Endothelial cell of umbilical vein (primary cell): ENCODE measurements around the gene FAM13C. TPM values are rescaled to one million over a fixed set of nuclear protein-coding genes. Genes with fewer than 3 reads are reported as not detected.

Experiments used
- BruUV-seq: library from RNA; stranded (reverse); fragments of 400-500 nt; replicated peaks from 2 replicates; lab custom pipeline; 2021; lab: Mats Ljungman, UMichigan
- CTCF ChIA-PET: fragments of 300-600, 350-600 bp; sonication (Branson Sonifier 250); formaldehyde crosslinking; loops from one replicate; lab custom pipeline; 2021; ENCODE audit warnings: antibody characterized with exemption, inconsistent platforms; lab: Charles Lee
- POLR2A ChIA-PET: fragments of 300-600, 350-600 bp; sonication (Branson Sonifier 250); formaldehyde crosslinking; loops from one replicate; lab custom pipeline; 2021; ENCODE audit warnings: antibody characterized with exemption, inconsistent platforms; lab: Charles Lee
- DNase-seq: peaks from one replicate; pipeline ENCODE4 v3.0.0-alpha.2; 2011; ENCODE audit warnings: low read depth, low spot score
- FAIRE-seq: peaks from 2 replicates; lab custom pipeline; 2011; peaks lifted over from hg19 to GRCh38; lab: Jason Lieb, UNC
- H2AFZ ChIP-seq: 2 replicates; pipeline ENCODE4 v1.6.0; 2012; ENCODE audit warnings: low read depth, low read length, control low read depth, inconsistent platforms
- H3K27ac ChIP-seq: 2 replicates; pipeline ENCODE4 v1.5.1; 2011; ENCODE audit warnings: low read depth, mild to moderate bottlenecking, control low read depth, low read length, moderate library complexity; ENCODE audit not compliant: insufficient read depth
- H3K27me3 ChIP-seq, 2 experiments: 2 replicates each; pipeline versions ENCODE4 v1.6.0 to v1.6.1; 2011; ENCODE audit warnings: low read length in 2 of 2, mixed read lengths in 1 of 2; ENCODE audit not compliant: control insufficient read depth in 2 of 2, insufficient read depth in 2 of 2
- H3K36me3 ChIP-seq, 2 experiments: 2 replicates in 1 of 2; 3 replicates in 1 of 2; pipeline ENCODE4 v1.5.1; 2011; ENCODE audit warnings: low read length in 2 of 2, mild to moderate bottlenecking in 1 of 2, moderate library complexity in 1 of 2; ENCODE audit not compliant: control insufficient read depth in 2 of 2, insufficient read depth in 2 of 2; ENCODE audit errors: extremely low read depth in 1 of 2
- H3K4me1 ChIP-seq: 3 replicates; pipeline ENCODE4 v1.5.1; 2011; ENCODE audit warnings: mild to moderate bottlenecking, low read length; ENCODE audit not compliant: control insufficient read depth, insufficient read depth; ENCODE audit errors: extremely low read depth
- H3K4me2 ChIP-seq: 2 replicates; pipeline ENCODE4 v1.6.1; 2011; ENCODE audit warnings: low read length, control low read depth, mixed read lengths; ENCODE audit not compliant: insufficient read depth
- H3K4me3 ChIP-seq, 3 experiments: fragments of 200-600 bp in 1 of 3; sonication (generic), shearing (Covaris generic) in 1 of 3; replicated peaks in 1 of 3; 2 replicates each; pipeline ENCODE4 v1.5.1; 2011 to 2016; ENCODE audit warnings: control low read depth in 3 of 3, low read length in 3 of 3, mild to moderate bottlenecking in 2 of 3, inconsistent platforms in 1 of 3, low read depth in 1 of 3, moderate library complexity in 1 of 3; ENCODE audit not compliant: insufficient read depth in 1 of 3
- H3K79me2 ChIP-seq: 2 replicates; pipeline ENCODE4 v1.6.0; 2012; ENCODE audit warnings: low read length, inconsistent platforms; ENCODE audit not compliant: control insufficient read depth, insufficient read depth
- H3K9ac ChIP-seq: replicated peaks from 2 replicates; pipeline ENCODE3; 2011; ENCODE audit warnings: low read length, control low read depth; ENCODE audit not compliant: insufficient read depth; ENCODE audit errors: extremely low read depth
- H3K9me1 ChIP-seq: replicated peaks from 3 replicates; pipeline ENCODE4 v1.6.0; 2011; ENCODE audit warnings: mild to moderate bottlenecking, low read length; ENCODE audit not compliant: control insufficient read depth, insufficient read depth; ENCODE audit errors: extremely low read depth
- H3K9me3 ChIP-seq: replicated peaks from 2 replicates; pipeline ENCODE4 v1.5.1; 2012; ENCODE audit warnings: low read length, inconsistent platforms; ENCODE audit not compliant: control insufficient read depth, insufficient read depth
- H4K20me1 ChIP-seq: replicated peaks from 2 replicates; pipeline ENCODE3; 2011; ENCODE audit warnings: mild to moderate bottlenecking, low read length; ENCODE audit not compliant: control insufficient read depth, insufficient read depth; ENCODE audit errors: extremely low read depth
- EZH2 ChIP-seq: IDR thresholded peaks from 2 replicates; pipeline ENCODE4 v1.6.1; 2012; ENCODE audit warnings: borderline replicate concordance, low read depth, mild to moderate bottlenecking, moderate library complexity, low read length, inconsistent platforms; ENCODE audit not compliant: severe bottlenecking
- FOS ChIP-seq: IDR thresholded peaks from 2 replicates; pipeline ENCODE4 v1.6.1; 2011; ENCODE audit warnings: mild to moderate bottlenecking, low read length, moderate library complexity, borderline replicate concordance; ENCODE audit not compliant: insufficient read depth
- GATA2 ChIP-seq: IDR thresholded peaks from 2 replicates; pipeline ENCODE4 v1.7.0; 2011; ENCODE audit warnings: low read depth, mild to moderate bottlenecking, moderate library complexity, mixed read lengths, low read length; ENCODE audit not compliant: insufficient read length, insufficient read depth
- JUN ChIP-seq: IDR thresholded peaks from 2 replicates; pipeline ENCODE4 v1.6.1; 2011; ENCODE audit warnings: borderline replicate concordance, low read depth; ENCODE audit not compliant: insufficient read length, insufficient read depth
- MAX ChIP-seq: IDR thresholded peaks from 2 replicates; pipeline ENCODE4 v1.6.1; 2011; ENCODE audit not compliant: insufficient read depth, insufficient read length
- MYC ChIP-seq: IDR thresholded peaks from one replicate; pipeline ENCODE4 v1.6.1; 2011; ENCODE audit warnings: mild to moderate bottlenecking, low read depth, low read length
- POLR2A ChIP-seq: IDR thresholded peaks from 2 replicates; pipeline ENCODE4 v1.6.1; 2012; ENCODE audit warnings: low read depth, mild to moderate bottlenecking, control low read depth, low read length
- POLR2AphosphoS5 ChIP-seq: IDR thresholded peaks from 2 replicates; pipeline ENCODE4 v1.6.1; 2012; ENCODE audit warnings: low read depth, mild to moderate bottlenecking, control low read depth, low read length, moderate library complexity; ENCODE audit not compliant: insufficient read depth
- dilution Hi-C: fragments of 300-500 bp; cut with MboI; formaldehyde crosslinking; loops from one replicate; pipeline ENCODE4 v1.15.0; 2019; ENCODE audit warnings: low sequenced_read_pairs; ENCODE audit not compliant: extremely low pct_ligation_motif_present
- intact Hi-C: fragments of 100-400 bp; cut with micrococcal nuclease; formaldehyde crosslinking; loops from one replicate; pipeline ENCODE4 v1.10.0; 2022
- polyA plus RNA-seq, 4 experiments: library from polyadenylated mRNA; depleted of rRNA in 3 of 4; stranded (reverse) in 3 of 4; unstranded in 1 of 4; fragments of >200 nt; gene quantifications; 2 replicates each; pipeline versions ENCODE4 v1.2.1 to v1.2.3, GENCODE V29; 2011 to 2012; ENCODE audit warnings: missing spikeins in 1 of 4
- total RNA-seq: library from RNA; stranded (reverse); gene quantifications from 2 replicates; pipeline ENCODE4 v1.2.3, GENCODE V29; 2021
- TF ChIP-seq, protein P1 (sequence below), 2 donors: IDR thresholded peaks; 1 replicate in 1 of 2; 2 replicates in 1 of 2; pipeline ENCODE4 v1.5.1; 2011; ENCODE audit warnings: low read length in 2 of 2, mild to moderate bottlenecking in 2 of 2, moderate library complexity in 2 of 2, control low read depth in 1 of 2, inconsistent platforms in 1 of 2, low read depth in 1 of 2; ENCODE audit not compliant: insufficient read depth in 1 of 2; ENCODE audit errors: extremely low read depth in 1 of 2

Gene FAM13C
- total and polyA plus RNA-seq, 2 donors (not counting 3 experiments of a cell fraction or from before 2014, with no cell fraction given) = 0.03 TPM; not detected in 1

GRCh38 chr10:59252491-59252890 lies 109.9 kb downstream of the FAM13C start:
- H3K4me2 ChIP-seq = no peak overlapping the region
- H3K9ac ChIP-seq = no peak overlapping the region
- POLR2A ChIA-PET = no interaction called here
- no peak overlapping the region for H3K4me3 ChIP-seq
- no peaks in the 10 kb centered on the region for H4K20me1 ChIP-seq
- no peak overlapping the region for H2AFZ ChIP-seq
- H3K27me3 ChIP-seq = no peaks in the 10 kb centered on the region
- no peak overlapping the region for H3K27ac ChIP-seq
- H3K9me1 ChIP-seq = no peaks in the 10 kb centered on the region
- H3K9me3 ChIP-seq = no peaks in the 10 kb centered on the region
- no peaks in the 10 kb centered on the region for H3K79me2 ChIP-seq
- TF ChIP-seq, protein P1, sequence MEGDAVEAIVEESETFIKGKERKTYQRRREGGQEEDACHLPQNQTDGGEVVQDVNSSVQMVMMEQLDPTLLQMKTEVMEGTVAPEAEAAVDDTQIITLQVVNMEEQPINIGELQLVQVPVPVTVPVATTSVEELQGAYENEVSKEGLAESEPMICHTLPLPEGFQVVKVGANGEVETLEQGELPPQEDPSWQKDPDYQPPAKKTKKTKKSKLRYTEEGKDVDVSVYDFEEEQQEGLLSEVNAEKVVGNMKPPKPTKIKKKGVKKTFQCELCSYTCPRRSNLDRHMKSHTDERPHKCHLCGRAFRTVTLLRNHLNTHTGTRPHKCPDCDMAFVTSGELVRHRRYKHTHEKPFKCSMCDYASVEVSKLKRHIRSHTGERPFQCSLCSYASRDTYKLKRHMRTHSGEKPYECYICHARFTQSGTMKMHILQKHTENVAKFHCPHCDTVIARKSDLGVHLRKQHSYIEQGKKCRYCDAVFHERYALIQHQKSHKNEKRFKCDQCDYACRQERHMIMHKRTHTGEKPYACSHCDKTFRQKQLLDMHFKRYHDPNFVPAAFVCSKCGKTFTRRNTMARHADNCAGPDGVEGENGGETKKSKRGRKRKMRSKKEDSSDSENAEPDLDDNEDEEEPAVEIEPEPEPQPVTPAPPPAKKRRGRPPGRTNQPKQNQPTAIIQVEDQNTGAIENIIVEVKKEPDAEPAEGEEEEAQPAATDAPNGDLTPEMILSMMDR (IDR thresholded peaks at IDR 0.05; ENCODE audit: extremely low read depth in 1 of 2, insufficient read depth in 1 of 2, low read depth in 1 of 2, low read length in 2 of 2) = no peak
- TF ChIP-seq FOS (no peak), EZH2 (no peak), POLR2A (no peak), POLR2AphosphoS5 (no peak), MAX (no peak), JUN (no peak), GATA2 (no peak), MYC (no peak)
- H3K36me3 ChIP-seq = no peaks in the 10 kb centered on the region
- CTCF ChIA-PET = no interaction called here
- FAIRE-seq (no peak), DNase-seq (no peak)
- no TSS peak for BruUV-seq
- intact Hi-C loops (no loop called here), dilution Hi-C loops (no loop called here)
- no peaks in the 10 kb centered on the region for H3K4me1 ChIP-seq
